NB4 (cell line): ENCODE measurements around the gene FLNB.

Experiments
- DNase-seq: peaks from one replicate; pipeline ENCODE4 v3.0.0; 2010; ENCODE audit warnings: low read depth
- H3K4me3 ChIP-seq: one replicate; pipeline ENCODE4 v1.5.1; 2011; ENCODE audit warnings: mild to moderate bottlenecking, low read depth, low read length, moderate library complexity
- CTCF ChIP-seq: IDR thresholded peaks from one replicate; pipeline ENCODE4 v1.5.1; 2012; ENCODE audit warnings: low read depth, low read length
- MAX ChIP-seq: IDR thresholded peaks from 2 replicates; pipeline ENCODE4 v1.6.1; 2011; ENCODE audit warnings: low read depth, low read length
- MYC ChIP-seq: IDR thresholded peaks from 2 replicates; pipeline ENCODE4 v1.6.1; 2011; ENCODE audit warnings: low read depth, low read length
- POLR2A ChIP-seq: IDR thresholded peaks from 2 replicates; pipeline ENCODE4 v1.6.1; 2011; ENCODE audit warnings: mild to moderate bottlenecking; ENCODE audit not compliant: insufficient read length; ENCODE audit errors: extremely low read depth

The FLNB gene

GRCh38 chr3:58206406-58207011 is 198.3 kb downstream of the FLNB start:
- peak; percentile 25 for DNase-seq
- TF ChIP-seq MAX = no peak
- TF ChIP-seq POLR2A = no peak
- TF ChIP-seq CTCF = no peak
- no peak for TF ChIP-seq MYC

GRCh38 chr3:58207954-58208353 is 199.7 kb downstream of the FLNB start:
- H3K4me3 ChIP-seq = no peak overlapping the region
- TF ChIP-seq MAX (no peak), CTCF (no peak), MYC (no peak), POLR2A (no peak)
- no peak for DNase-seq

More at GRCh38 chr3:58206406-58207011, 198.3 kb downstream of the FLNB start:
- H3K4me3 ChIP-seq = no peak overlapping the region

GRCh38 chr3:58209933-58210332 is 201.7 kb downstream of the FLNB start:
- TF ChIP-seq MYC = no peak
- TF ChIP-seq CTCF = no peak
- no peak for TF ChIP-seq POLR2A
- no peak for TF ChIP-seq MAX
- no peak for DNase-seq
- H3K4me3 ChIP-seq = no peak overlapping the region

GRCh38 chr3:58210761-58211460 is 202.7 kb downstream of the FLNB start, which contains the start of gene DNASE1L3:
Gene DNASE1L3 (minus strand): TSS chr3:58210972. CDS start chr3:58210906, 66 bp downstream.
- no peak within 1 kb of the TSS for H3K4me3 ChIP-seq
- DNase-seq = no peak
- no peak for TF ChIP-seq POLR2A
- no peak for TF ChIP-seq MYC
- no peak for TF ChIP-seq MAX
- TF ChIP-seq CTCF = no peak

GRCh38 chr3:58214484-58215316 is 206.5 kb downstream of the FLNB start:
- H3K4me3 ChIP-seq = no peak overlapping the region
- TF ChIP-seq CTCF = no peak
- TF ChIP-seq POLR2A = no peak
- no peak for TF ChIP-seq MAX
- TF ChIP-seq MYC = no peak
- no peak for DNase-seq
